Activated CD4-positive, alpha-beta T cell treated with anti-CD3 and anti-CD28 coated beads, Interleukin-2, amount 10 ng/mL, durations not matched to agents 24 days and 14 days (primary cell): Measurements from ENCODE around the gene LGALS12. TPM values are rescaled to one million over a fixed set of nuclear protein-coding genes. Genes with fewer than 3 reads are reported as not detected.
"Not testable (repeated sequence)": the region's sequence is repeated elsewhere in the genome, so short reads cannot be mapped to it uniquely, and the experiment has no call there.

Source experiments
- DNase-seq: peaks from one replicate; pipeline ENCODE4 v3.0.0; 2022
- H3K27ac Mint-ChIP-seq: one replicate; pipeline ENCODE4 v1.8.0; 2022; ENCODE audit warnings: mild to moderate bottlenecking, mixed read lengths
- H3K27me3 Mint-ChIP-seq: one replicate; pipeline ENCODE4 v1.8.0; 2022; ENCODE audit warnings: mixed read lengths
- H3K36me3 Mint-ChIP-seq: one replicate; pipeline ENCODE4 v1.8.0; 2022; ENCODE audit warnings: low read depth, mild to moderate bottlenecking, mixed read lengths
- H3K4me1 Mint-ChIP-seq: one replicate; pipeline ENCODE4 v1.8.0; 2021; ENCODE audit warnings: mixed read lengths
- H3K4me3 Mint-ChIP-seq: one replicate; pipeline ENCODE4 v1.8.0; 2022; ENCODE audit warnings: mild to moderate bottlenecking, moderate library complexity, mixed read lengths
- H3K9me3 Mint-ChIP-seq: one replicate; pipeline ENCODE4 v1.8.0; 2021; ENCODE audit warnings: mixed read lengths
- intact Hi-C: fragments of 100-400 bp; cut with micrococcal nuclease; formaldehyde crosslinking; loops from one replicate; pipeline ENCODE4 v1.15.1; 2023
- total RNA-seq: library from RNA; stranded (reverse); gene quantifications from 2 replicates; pipeline ENCODE4 v1.2.3, GENCODE V29; 2022

The LGALS12 gene
- total RNA-seq, 1 donor from 2014 or later: not detected

DNA sequence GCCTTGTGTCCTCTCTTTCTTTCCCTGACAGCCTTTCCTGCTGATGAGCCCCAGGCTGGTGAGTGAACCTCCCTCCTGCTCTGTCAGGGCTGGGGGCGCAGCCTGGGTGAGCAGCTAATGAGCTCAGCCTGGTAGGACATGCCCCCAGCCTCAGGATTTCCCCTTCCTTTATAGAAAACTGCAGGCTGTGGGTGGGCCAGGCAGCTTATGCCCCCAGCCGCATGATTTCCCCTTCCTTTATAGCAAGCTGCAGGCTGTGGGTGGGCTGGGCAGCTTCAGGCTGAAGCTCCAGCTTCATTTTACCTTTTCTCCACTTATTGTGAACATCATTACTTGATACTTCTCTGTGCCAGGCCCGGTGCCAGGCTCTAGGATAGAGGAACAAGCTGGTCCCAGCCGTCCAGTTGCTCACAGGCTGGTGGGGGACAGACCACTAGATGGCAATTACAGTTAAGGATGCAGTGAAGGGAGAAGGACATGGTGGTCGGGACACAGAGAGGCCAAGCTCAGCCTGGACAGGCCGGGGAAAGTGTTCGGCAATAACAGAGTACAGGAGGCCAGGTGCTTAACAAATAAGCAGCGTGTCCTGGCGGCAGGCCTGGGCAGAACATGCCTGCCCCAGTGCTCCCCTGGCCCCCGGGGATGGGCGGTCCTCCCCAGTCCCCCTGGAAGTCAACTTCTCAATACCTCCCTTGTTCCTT, 5.3 kb downstream of the LGALS12 start:
- H3K27ac Mint-ChIP-seq: no peak overlapping the region
- no peak overlapping the region for H3K4me3 Mint-ChIP-seq
- intact Hi-C loops: loop anchor here (10.0 kb wide), 1 partner anchor 54 kb away; the partner anchor contains the start of gene PLAAT2
- H3K9me3 Mint-ChIP-seq: no peaks in the 10 kb centered on the region
- H3K36me3 Mint-ChIP-seq: no peaks in the 10 kb centered on the region
- peaks cover 5% of the 10 kb centered on the region for H3K4me1 Mint-ChIP-seq
- no peaks in the 10 kb centered on the region for H3K27me3 Mint-ChIP-seq
- DNase-seq: no peak

DNA sequence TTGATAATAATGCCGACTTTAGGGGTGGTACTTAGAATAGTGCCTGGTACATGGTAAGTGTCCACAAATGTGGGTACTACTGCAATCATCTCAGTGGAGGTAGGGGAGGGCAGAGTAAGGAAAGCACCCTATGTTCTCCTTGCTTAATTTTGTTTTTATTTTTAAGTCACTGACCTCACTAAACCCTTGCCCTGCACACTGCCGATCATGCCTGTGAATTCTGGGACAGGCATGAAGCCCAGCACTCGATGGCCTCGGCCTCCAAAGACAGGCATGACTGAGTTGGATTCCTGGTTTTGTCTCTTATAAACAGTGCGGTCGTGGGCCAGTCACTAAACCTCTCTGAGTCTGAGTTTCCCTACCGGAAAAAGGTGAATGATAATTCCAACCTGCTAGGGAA, 6.9 kb downstream of the LGALS12 start:
- Mint-ChIP-seq H3K36me3 (no peaks in the 10 kb centered on the region), H3K27ac (no peak overlapping the region), H3K9me3 (no peaks in the 10 kb centered on the region), H3K4me3 (no peak overlapping the region), H3K4me1 (no peaks in the 10 kb centered on the region), H3K27me3 (no peaks in the 10 kb centered on the region)
- no peak for DNase-seq
- intact Hi-C loops: loop anchor here (10.0 kb wide), 1 partner anchor 52 kb away; the partner anchor contains the start of gene PLAAT2

DNA sequence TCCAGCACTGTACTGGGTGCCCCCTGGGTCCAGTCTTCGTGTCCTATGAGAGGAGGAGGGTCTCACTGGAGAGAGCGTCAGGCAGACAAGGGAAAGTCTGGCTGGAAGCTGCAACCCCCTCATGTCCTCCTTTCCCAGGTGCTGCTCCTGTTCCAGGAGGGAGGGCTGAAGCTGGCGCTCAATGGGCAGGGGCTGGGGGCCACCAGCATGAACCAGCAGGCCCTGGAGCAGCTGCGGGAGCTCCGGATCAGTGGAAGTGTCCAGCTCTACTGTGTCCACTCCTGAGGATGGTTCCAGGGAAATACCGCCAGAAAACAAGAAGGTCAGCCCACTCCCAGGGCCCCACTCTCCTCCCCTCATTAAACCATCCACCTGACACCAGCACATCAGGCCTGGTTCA, 10.2 kb downstream of the LGALS12 start:
- H3K4me3 Mint-ChIP-seq: no peak overlapping the region
- H3K27me3 Mint-ChIP-seq: peaks cover 4% of the 10 kb centered on the region
- no peaks in the 10 kb centered on the region for H3K36me3 Mint-ChIP-seq
- no peaks in the 10 kb centered on the region for H3K9me3 Mint-ChIP-seq
- intact Hi-C loops: loop anchor here (10.0 kb wide), 1 partner anchor 49 kb away; the partner anchor contains the start of gene PLAAT2
- no peak for DNase-seq
- peaks cover 10% of the 10 kb centered on the region for H3K4me1 Mint-ChIP-seq
- no peak overlapping the region for H3K27ac Mint-ChIP-seq

DNA sequence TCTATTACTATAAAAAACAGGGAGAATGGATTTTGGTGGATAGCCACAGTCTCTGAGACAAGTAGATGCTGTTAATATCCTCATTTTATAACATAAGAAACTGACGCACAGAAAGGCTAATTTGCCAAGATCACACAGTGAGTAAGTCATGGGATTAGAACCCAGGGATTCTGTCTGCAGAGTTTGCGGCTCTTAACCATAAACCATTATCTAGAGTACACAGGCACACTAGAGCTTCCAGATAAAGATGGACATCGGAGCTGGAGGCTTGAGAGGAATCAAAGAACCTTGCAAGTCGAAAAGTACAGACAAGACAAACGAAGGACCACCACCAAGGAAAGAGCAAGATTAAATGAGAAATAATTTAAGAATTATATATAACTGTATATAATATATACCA, 11.3 kb downstream of the LGALS12 start:
- H3K27me3 Mint-ChIP-seq: peaks cover 4% of the 10 kb centered on the region
- DNase-seq: no peak
- H3K9me3 Mint-ChIP-seq: no peaks in the 10 kb centered on the region
- no peak overlapping the region for H3K4me3 Mint-ChIP-seq
- no peaks in the 10 kb centered on the region for H3K36me3 Mint-ChIP-seq
- H3K27ac Mint-ChIP-seq: no peak overlapping the region
- intact Hi-C loops: loop anchor here (10.0 kb wide), 1 partner anchor 48 kb away; the partner anchor contains the start of gene PLAAT2
- peaks cover 10% of the 10 kb centered on the region for H3K4me1 Mint-ChIP-seq

DNA sequence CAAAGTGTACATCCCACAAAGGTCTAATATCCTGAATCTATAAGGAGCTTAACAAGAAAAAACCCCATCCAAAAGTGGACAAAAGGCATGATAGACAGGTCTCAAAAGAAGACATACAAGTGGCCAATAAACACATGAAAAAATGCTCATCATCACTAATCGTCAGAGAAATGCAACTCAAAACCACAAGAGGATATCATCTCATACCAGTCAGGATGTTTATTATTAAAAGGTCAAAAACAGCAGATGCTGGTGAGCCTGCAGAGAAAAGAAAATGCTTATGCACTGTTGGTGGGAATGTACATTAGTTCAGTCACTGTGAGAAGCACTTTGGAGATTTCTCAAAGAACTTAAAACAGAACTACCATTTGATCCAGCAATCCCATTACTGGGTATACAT, 12.7 kb downstream of the LGALS12 start:
- no peak overlapping the region for H3K4me3 Mint-ChIP-seq
- no peak for DNase-seq
- intact Hi-C loops: loop anchor here (10.0 kb wide), 1 partner anchor 46 kb away; the partner anchor contains the start of gene PLAAT2
- H3K27ac Mint-ChIP-seq: peak overlapping the region; percentile 32
- peaks cover 10% of the 10 kb centered on the region for H3K4me1 Mint-ChIP-seq
- H3K27me3 Mint-ChIP-seq: peaks cover 5% of the 10 kb centered on the region
- H3K36me3 Mint-ChIP-seq: no peaks in the 10 kb centered on the region
- no peaks in the 10 kb centered on the region for H3K9me3 Mint-ChIP-seq

DNA sequence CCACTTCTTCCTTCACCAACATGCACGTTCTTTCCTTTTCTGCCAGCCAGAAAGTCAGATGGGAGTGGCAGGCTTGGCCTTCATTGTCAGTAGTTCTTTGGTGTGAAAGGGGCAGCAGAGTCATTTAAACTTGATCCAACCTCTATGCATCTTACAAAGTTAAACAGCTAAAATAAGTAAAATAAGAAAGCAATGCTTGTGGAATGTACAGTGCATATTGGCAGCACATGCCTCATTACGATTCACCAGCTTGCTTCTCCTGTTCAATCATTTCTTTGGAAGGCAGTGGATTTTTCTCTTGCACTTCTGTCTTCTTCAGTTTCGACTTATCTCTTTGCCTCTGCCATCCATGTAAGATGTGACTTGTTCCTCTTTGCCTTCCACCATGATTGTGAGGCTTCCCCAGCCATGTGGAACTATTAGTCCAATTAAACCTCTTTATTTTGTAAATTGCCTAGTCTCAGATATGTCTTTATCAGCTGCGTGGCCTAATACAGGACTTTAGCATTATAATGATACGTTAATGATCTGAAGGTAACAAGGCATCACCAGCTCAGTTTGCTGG, 14.8 kb downstream of the LGALS12 start:
- peaks cover 6% of the 10 kb centered on the region for H3K27me3 Mint-ChIP-seq
- no peak overlapping the region for H3K27ac Mint-ChIP-seq
- intact Hi-C loops: no loop called here
- DNase-seq: no peak
- H3K9me3 Mint-ChIP-seq: peaks cover 4% of the 10 kb centered on the region
- no peaks in the 10 kb centered on the region for H3K36me3 Mint-ChIP-seq
- H3K4me3 Mint-ChIP-seq: no peak overlapping the region
- peaks cover 10% of the 10 kb centered on the region for H3K4me1 Mint-ChIP-seq

DNA sequence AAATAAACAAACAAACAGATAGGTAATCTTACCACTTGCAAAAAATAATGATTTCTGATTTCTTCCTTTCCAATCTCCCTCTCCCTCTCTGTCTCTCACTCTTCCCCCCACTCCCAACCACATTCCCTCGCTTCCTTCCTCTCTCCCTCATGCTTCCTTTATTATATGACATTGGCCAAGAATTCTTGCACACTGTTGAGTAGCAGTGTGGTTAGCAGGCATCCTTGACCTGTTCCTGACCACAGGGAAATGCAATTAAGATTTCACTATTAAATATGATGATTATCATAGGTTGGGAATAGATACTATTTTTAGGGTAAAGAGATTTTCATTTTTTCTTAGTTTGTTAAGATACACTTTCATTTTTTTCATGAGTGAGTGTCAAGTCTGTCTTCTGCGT, 16.0 kb downstream of the LGALS12 start:
- Mint-ChIP-seq H3K4me1 (peaks cover 10% of the 10 kb centered on the region), H3K27ac (no peak overlapping the region), H3K27me3 (peaks cover 6% of the 10 kb centered on the region), H3K36me3 (no peaks in the 10 kb centered on the region), H3K4me3 (no peak overlapping the region), H3K9me3 (peaks cover 4% of the 10 kb centered on the region)
- DNase-seq: no peak
- intact Hi-C loops: no loop called here

DNA sequence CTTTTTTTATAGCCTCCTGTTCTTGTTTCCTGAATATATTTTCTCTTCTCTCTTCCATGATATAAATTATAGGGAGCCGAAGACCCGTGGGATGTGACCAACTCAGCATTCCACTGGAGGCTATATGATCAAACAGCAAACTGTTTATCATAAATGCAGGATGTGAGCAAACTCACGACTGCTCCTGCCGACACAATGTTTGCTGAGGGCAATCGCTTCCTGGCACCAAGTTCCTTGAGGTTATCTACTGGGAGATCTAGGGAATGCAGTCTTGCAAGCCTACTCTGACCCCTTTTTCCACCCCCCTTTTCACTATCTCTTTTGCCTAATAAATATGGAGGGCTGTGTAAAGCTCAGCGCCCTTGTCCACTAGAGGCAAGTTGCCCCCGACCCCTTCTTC, 17.3 kb downstream of the LGALS12 start:
- H3K9me3 Mint-ChIP-seq: peaks cover 4% of the 10 kb centered on the region
- intact Hi-C loops: no loop called here

DNA sequence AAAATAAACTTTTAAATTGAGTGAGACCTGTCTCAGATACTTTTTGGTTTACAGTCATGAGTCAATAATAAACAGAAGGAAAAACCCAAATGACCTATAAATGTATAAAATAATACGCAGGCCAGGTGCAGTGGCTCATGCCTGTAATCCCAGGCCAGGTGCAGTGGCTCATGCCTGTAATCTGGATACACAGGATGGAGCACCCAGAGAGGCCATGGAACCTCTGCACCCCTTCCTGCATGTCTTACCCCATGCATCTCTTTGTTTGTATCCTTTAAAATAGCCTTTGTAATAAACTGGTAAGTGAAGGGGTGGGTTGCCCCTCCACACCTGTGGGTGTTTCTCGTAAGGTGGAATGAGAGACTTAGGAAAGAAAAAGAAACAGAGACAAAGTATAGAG, 21.8 kb downstream of the LGALS12 start:
- intact Hi-C loops: no loop called here
- Mint-ChIP-seq H3K4me3 (no peak overlapping the region), H3K27ac (no peak overlapping the region), H3K4me1 (peaks cover 26% of the 10 kb centered on the region), H3K9me3 (peaks cover 4% of the 10 kb centered on the region), H3K27me3 (peaks cover 2% of the 10 kb centered on the region), H3K36me3 (no peaks in the 10 kb centered on the region)
- no peak for DNase-seq

More for the DNA sequence above, 17.3 kb downstream of the LGALS12 start:
- Mint-ChIP-seq H3K36me3 (no peaks in the 10 kb centered on the region), H3K4me1 (peaks cover 8% of the 10 kb centered on the region), H3K27me3 (peaks cover 6% of the 10 kb centered on the region), H3K4me3 (no peak overlapping the region), H3K27ac (no peak overlapping the region)
- no peak for DNase-seq

DNA sequence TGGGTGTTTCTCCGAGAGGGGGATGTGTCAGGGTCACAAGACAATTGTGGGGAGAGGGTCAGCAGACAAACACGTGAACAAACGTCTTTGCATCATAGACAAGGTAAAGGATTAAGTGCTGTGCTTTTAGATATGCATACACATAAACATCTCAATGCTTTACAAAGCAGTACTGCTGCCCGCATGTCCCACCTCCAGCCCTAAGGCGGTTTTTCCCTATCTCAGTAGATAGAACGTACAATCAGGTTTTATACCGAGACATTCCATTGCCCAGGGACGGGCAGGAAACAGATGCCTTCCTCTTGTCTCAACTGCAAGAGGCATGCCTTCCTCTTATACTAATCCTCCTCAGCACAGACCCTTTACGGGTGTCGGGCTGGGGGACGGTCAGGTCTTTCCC, 22.3 kb downstream of the LGALS12 start:
- intact Hi-C loops, H3K9me3 Mint-ChIP-seq, H3K27me3 Mint-ChIP-seq, H3K36me3 Mint-ChIP-seq, H3K4me3 Mint-ChIP-seq, H3K27ac Mint-ChIP-seq, DNase-seq: not testable (repeated sequence)
- peaks cover 29% of the 10 kb centered on the region for H3K4me1 Mint-ChIP-seq

DNA sequence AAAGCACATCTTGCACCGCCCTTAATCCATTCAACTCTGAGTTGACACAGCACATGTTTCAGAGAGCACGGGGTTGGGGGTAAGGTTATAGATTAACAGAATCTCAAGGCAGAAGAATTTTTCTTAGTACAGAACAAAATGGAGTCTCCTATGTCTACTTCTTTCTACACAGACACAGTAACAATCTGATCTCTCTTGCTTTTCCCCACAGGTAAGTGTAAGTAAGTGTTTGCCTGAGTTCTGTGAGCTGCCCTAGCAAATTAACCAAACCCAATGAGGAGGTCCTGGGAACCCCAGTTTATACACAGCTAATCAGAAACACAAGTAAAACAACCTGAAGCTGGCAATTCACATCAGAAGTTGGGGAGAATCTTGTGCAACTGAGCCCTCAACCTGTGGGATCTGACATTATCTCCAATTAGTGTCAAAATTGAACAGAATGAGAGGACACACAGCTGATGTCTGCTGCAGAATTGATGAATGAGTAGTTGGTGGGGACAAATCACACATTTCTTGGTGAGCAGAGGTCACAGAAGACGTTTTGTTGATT, 22.9 kb downstream of the LGALS12 start:
- DNase-seq, H3K36me3 Mint-ChIP-seq, H3K27ac Mint-ChIP-seq, intact Hi-C loops, H3K4me3 Mint-ChIP-seq, H3K9me3 Mint-ChIP-seq, H3K27me3 Mint-ChIP-seq: not testable (repeated sequence)
- H3K4me1 Mint-ChIP-seq: peaks cover 35% of the 10 kb centered on the region

DNA sequence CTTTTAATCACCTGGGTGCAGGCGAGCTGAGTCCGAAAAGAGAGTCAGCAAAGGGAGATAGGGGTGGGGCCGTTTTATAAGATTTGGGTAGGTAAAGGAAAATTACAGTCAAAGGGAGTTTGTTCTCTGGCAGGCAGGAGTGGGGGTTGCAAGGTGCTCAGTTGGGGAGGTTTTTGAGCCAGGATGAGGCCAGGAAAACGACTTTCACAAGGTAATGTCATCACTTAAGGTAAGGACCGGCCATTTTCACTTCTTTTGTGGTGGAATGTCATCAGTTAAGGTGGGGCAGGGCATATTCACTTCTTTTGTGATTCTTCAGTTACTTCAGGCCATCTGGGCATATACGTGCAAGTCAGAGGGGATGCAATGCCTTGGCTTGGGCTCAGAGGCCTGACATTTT, 23.5 kb downstream of the LGALS12 start:
- intact Hi-C loops, DNase-seq, H3K36me3 Mint-ChIP-seq, H3K27me3 Mint-ChIP-seq, H3K9me3 Mint-ChIP-seq, H3K27ac Mint-ChIP-seq, H3K4me3 Mint-ChIP-seq: not testable (repeated sequence)
- H3K4me1 Mint-ChIP-seq: peaks cover 41% of the 10 kb centered on the region

DNA sequence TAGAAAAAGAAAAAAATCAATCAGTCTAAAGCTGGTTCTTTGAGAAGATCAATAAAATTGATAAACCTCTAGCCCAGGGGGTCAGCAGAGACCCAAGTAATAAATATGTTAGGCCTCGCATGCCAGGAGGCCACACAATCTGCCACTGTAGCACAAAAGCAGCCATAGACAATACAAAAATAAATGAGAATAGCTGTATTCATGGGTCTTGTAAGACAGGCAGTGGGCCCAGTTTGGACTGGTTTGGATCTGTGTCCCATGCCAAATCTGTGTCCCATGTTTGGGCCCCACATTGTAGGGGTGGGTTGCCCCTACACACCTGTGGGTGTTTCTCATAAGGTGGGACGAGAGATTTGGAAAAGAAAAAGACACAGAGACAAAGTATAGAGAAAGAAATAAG, 24.1 kb downstream of the LGALS12 start:
- no peaks in the 10 kb centered on the region for H3K9me3 Mint-ChIP-seq
- H3K4me1 Mint-ChIP-seq: peaks cover 45% of the 10 kb centered on the region
- no peak overlapping the region for H3K4me3 Mint-ChIP-seq
- H3K27ac Mint-ChIP-seq: no peak overlapping the region
- no peaks in the 10 kb centered on the region for H3K27me3 Mint-ChIP-seq
- intact Hi-C loops: no loop called here
- H3K36me3 Mint-ChIP-seq: no peaks in the 10 kb centered on the region
- no peak for DNase-seq

DNA sequence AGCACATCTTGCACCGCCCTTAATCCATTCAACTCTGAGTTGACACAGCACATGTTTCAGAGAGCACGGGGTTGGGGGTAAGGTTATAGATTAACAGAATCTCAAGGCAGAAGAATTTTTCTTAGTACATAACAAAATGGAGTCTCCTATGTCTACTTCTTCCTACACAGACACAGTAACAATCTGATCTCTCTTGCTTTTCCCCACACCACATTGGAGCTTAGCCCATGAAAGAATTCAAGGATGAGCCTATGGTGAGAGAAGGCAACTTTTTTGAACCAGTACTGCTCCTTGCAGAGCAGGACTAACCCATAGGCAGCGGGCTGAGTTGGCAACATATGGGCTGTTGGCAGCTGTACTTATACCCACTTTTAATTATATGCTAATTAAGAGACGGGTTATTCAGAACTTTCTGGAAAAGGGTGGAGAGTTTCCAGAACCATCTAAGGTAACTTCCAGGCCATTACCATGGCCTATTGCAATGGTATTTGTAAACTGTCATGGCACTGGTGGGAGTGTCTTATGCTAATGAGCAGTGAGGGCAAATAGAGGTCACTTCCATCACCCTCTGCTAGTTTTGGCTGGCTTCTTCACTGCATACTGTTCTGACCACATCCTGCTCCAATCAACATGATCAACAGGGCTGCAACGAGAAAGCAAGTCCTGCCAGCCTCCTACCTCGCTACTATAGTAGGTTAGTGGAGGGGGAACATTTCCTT, 25.3 kb downstream of the LGALS12 start:
- Mint-ChIP-seq H3K27ac (peak overlapping the region; percentile 73), H3K4me1 (peaks cover 56% of the 10 kb centered on the region), H3K4me3 (peak overlapping the region; percentile 54)
- intact Hi-C loops: loop anchor here (1.0 kb wide), 1 partner anchor 36 kb away; no protein-coding TSS in a partner anchor
- not testable (repeated sequence) for H3K27me3 Mint-ChIP-seq, H3K9me3 Mint-ChIP-seq, H3K36me3 Mint-ChIP-seq
- DNase-seq: peak; percentile 92
